Eye (tissue), 1 donor: Measurements from ENCODE around the gene MPPED1.
A peak's percentile ranks its signal among the peaks of the same experiment; 100 is the strongest.

Experiments
- DNase-seq: peaks from one replicate; pipeline ENCODE4 v3.0.0-alpha.2; 2015

Gene MPPED1, protein sequence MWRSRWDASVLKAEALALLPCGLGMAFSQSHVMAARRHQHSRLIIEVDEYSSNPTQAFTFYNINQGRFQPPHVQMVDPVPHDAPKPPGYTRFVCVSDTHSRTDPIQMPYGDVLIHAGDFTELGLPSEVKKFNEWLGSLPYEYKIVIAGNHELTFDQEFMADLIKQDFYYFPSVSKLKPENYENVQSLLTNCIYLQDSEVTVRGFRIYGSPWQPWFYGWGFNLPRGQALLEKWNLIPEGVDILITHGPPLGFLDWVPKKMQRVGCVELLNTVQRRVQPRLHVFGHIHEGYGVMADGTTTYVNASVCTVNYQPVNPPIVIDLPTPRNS

GRCh38 chr22:43411869-43412807 is at the start of gene MPPED1:
MPPED1 (plus strand) TSS chr22:43412014; CDS start chr22:43424986, 12,972 bp downstream.
- peak; percentile 58 for DNase-seq

GRCh38 chr22:43363315-43364168 is 48.3 kb upstream of the MPPED1 start:
- peak; percentile 49 for DNase-seq

- DNase-seq = no peak
Observed at GRCh38 chr22:43364169-43364435, 47.7 kb upstream of the MPPED1 start.

DNA sequence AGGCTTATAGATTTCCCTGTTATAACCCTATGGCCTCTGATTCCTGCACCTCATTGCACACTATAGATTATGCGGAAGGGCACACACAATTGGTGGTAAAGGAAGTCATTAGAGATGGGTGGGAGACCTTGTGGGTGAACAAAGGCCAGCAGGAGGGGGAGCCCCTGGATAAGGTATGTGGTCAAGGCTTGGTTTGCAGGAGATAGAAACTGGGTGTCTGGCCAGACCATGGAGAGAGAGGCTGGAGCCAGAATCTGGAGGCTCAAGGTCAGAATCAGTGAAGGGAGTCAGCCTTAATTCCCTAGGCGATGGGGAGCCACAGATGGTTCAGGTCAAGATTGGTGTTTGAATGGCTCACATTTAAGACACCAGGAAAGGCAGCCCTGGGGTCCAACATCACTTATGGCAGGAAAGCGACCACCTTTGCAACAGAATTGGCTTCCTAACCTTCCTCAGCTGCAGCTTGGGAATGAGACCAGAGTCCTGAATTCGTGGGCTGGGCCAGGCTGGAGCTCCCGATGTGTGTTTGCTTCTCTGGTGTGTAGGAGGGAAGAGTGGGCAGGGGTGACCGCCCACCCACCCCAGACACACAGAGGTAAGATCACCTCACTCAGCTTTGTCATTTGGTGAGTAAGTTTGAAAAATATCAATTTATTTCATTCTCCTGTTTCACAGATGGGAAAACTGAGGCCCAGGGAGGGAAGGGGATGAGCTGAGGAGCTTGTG is 45.9 kb upstream of the MPPED1 start:
- DNase-seq = no peak

DNA sequence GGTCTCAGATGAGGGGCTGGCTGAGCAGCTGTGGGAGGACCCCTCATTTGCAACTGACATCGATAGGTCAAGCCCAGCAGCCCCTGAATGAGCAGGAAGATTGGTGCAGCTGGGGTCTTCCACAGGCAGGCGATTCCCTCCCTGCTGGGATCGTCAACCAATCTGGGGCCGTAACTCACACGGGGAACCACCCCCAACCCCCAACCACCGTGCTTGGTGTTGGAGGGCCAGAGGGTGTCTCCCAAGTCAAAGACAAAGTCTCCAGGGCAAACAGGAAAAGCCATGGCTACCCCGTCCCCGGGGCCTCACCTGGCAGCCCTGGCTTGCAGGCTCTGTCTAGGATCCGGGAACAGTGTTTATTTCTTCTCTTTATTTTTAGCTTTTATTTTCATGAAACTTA is 41.8 kb upstream of the MPPED1 start:
- DNase-seq = peak; percentile 36

- DNase-seq = no peak
Observed at GRCh38 chr22:43375951-43376455, 35.8 kb upstream of the MPPED1 start.

DNA sequence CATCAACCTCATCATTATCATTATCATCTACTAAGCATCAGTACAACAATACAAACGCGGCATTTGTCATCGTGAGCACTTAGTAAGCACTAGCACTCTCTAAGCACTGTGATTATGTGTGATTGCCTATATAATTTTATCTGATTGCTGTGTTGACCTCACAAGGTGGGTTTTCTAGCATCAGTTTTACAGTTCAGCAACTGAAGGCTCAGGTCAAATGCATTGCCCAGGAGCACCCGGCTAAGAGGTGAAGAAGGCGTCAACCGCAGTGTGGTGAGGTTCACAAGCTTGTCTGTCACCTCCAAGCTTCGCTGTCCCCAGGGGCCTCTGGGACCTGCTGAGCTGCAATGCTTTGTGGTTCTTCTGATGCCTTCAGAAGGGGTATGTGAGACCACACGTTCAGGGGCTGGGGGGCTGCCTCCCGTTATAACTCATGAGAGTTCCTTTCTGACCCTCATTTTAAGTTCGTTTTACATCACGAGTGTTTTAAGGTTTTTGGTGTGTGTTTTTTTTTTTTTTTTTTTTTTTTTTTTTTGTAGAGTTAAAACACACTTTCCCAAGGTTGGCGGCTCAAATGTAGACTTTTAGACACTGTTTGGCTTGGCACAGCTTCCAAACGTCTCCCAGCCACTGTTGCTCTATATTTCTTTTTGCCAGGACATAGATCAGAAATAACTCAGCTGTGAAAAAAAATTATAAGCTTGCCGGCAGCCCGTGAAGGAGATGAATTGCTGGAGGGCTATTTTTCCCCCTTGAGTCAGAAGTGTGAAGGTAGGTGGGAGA is 34.9 kb upstream of the MPPED1 start:
- DNase-seq = peak; percentile 46

DNA sequence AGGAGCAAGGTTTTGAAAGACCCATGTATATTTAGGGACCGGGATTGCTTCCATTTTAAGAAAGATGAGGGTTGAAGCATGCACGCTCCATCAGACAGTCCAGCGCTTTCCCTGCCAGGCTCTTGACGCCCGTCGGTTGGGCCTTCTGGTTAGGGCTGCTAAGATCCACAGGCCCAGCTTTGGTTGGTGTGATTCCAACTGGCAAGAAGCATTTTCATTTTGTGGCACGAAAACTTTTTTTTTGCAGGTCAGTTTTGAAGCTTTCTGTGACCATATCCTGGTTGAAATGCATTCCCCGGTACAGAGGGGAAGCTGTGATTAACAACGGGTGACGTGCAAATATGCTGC is 34.3 kb upstream of the MPPED1 start:
- DNase-seq = peak; percentile 57

DNA sequence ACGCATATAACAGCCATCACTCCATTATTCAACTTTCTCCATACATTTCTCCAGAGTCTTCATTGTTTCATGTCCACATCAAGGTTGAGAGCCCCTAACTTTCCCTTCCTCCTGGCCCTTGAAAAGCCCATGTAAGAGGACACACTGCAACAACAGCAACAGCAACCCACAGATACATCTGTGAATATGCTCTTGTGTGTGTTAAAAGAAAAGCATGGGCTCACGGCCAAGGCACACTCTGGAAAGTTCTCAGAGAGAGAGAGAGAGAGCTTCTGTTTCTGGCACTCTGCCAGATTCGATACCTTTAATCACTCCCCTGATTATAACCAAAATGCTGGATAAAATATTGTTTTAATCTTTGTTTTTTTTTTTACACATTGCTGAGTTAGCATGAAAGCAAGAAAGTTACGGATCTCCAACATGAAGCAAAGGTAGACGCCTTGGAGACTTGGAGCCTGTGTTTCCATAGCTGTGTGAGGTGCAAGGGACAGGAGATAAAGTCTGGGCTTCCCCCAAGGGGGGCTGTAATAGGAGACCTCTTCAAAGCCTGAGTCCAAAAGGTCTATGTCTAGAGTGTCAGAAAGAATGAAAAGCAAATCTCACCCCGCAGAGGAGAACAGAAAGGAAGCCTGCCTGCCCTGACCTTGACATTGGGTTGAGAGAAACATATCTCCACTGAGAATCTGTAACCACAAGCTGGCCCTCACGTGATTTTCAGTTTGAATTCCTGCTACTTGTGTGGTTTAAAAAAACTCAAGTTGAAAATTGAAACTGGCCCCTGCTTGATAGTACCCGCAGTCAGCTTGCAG is 33.7 kb upstream of the MPPED1 start:
- peak; percentile 70 for DNase-seq

- no peak for DNase-seq
Observed at GRCh38 chr22:43381693-43382092, 30.1 kb upstream of the MPPED1 start.

- DNase-seq = no peak
Observed at GRCh38 chr22:43384863-43385262, 27.0 kb upstream of the MPPED1 start.

DNA sequence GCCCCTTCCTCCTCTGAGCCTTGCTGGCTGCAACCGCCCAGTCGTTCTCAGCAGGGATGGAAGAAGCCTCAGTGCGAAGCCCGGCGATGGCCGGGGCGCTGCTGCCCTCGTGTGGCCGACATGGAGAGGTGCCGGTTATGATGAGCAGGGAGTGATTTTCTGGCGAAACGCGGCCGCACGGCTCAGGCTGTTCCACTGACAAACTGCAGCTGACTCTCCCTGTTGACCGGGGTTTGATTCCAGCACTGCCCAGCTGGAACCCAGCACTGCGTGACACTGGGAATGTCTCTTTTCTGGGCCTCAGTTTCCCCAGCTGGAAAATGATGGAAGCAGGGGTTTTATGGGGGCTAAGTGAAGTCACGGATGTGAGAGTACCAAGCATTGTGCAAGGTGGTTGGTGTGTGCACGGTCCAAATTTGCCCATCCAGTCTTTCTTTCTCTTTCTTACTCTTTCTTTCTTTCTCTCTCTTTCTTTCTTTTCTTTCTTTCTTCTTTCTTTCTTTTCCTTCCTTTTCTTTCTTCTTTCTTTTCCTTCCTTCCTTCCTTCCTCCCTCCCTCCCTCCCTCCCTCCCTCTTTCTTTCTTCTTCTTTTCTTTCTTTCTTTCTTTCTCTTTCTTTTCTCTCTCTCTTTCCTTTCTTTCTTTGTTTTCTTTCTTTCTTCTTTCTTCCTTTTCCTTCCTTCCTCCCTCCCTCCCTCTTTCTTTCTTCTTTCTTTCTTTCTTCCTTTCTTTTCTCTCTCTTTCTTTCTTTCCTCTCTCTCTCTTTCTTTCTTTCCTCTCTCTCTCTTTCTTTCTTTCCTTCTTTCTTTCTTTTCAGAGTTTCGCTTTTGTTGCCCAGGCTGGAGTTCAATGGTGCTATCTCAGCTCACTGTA is 25.8 kb upstream of the MPPED1 start:
- peak; percentile 94 for DNase-seq

DNA sequence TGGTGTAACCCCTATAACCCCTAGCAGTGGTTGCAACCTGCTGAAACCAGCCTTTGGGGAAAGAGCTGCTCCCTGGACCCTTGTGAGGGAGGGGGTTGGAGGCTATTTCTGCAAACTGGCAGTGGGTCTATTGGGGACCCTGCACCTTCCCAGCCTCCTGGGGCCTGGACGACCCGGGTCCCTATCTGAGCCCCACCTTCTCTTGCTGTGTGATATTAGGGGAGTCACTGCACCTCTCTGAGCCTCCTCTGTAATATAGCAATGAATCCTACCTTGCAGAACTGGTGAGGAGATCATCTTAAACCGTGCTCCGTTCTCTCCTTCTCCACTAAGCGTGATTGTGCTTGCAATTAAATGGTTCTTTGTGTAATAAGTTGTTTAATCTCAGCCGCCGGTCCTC is 24.0 kb upstream of the MPPED1 start:
- no peak for DNase-seq

GRCh38 chr22:43388420-43388851 is 23.4 kb upstream of the MPPED1 start:
- peak; percentile 91 for DNase-seq

- no peak for DNase-seq
Observed at GRCh38 chr22:43389227-43389836, 22.5 kb upstream of the MPPED1 start.

GRCh38 chr22:43390166-43390565 is 21.6 kb upstream of the MPPED1 start:
- DNase-seq = no peak

GRCh38 chr22:43390872-43391271 is 20.9 kb upstream of the MPPED1 start:
- no peak for DNase-seq

DNA sequence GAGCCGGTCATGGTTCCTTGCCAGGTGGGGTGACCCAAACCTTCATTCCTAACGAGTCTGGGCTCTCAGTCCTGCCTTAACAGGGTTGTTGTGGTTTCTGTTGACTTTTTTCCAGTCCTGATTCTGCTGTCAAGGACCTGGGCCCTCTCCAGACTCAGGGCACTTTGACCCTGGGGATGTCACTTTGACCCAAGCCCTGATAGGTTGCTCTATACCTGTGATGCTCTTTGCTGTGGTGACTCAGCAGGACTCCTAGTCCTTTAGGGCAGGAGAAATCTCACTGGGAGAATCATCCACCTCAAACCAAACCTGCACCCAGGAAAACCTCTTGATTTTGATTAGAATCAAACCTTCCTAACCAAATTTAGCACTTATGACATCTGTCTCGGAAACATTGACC is 20.5 kb upstream of the MPPED1 start:
- DNase-seq = no peak

DNA sequence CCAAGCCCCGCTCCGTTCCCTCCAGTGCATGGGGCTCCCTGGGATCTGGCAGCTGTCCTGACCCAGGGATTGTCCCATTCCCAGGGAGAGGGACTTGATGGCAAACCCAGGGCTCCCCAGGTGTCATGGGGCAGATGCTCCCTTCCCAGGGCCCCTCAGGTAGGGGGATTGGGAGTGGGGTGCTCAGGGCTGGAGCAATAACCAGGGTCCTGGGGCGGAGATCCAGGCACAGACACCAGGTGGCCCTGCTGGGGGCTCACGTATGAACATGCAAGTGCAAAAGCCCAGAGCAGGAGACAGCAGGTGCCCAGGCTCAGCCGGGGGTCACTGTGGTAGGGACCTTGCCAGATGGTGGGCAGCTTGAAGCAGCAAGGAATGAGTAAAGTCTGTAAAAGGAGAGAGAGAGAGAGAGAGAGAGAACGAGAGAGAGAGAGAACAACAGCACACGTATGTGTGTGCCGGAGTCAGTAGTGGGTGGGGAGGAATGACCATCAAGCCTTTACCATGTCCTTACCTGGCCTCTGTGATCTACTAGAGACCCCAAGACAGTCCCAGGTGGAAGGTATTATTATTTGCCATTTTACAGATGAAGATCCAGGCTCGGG is 19.3 kb upstream of the MPPED1 start:
- peak; percentile 41 for DNase-seq
